ENCODE data around the gene PKIG. TPM values are rescaled to one million over a fixed set of nuclear protein-coding genes. Genes with fewer than 3 reads are reported as not detected.
"Not testable (repeated sequence)": the region's sequence is repeated elsewhere in the genome, so short reads cannot be mapped to it uniquely, and the experiment has no call there.

Gene PKIG
- total RNA-seq, 1 donor from 2014 or later, result 51.6 TPM

DNA sequence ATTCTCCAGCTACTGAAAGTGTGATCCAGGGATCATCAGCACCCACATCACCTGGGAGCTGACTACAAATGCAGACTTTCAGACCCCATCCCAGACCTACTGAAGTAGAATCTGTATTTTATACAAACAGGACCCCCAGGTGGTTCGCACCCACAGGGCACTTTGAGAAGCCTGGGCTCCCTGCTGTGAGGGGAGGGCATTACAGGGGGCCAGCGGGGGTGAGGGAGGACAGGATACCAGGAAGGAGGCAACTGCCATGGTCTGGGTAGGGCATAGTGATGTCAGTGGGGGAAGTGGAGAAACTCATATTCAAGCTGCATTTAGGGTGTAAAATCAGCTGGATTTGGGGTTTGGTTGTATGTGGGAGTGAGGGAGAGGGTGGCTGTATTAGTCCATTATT, 71.2 kb downstream of the PKIG start:
- TF ChIP-seq, protein P1, sequence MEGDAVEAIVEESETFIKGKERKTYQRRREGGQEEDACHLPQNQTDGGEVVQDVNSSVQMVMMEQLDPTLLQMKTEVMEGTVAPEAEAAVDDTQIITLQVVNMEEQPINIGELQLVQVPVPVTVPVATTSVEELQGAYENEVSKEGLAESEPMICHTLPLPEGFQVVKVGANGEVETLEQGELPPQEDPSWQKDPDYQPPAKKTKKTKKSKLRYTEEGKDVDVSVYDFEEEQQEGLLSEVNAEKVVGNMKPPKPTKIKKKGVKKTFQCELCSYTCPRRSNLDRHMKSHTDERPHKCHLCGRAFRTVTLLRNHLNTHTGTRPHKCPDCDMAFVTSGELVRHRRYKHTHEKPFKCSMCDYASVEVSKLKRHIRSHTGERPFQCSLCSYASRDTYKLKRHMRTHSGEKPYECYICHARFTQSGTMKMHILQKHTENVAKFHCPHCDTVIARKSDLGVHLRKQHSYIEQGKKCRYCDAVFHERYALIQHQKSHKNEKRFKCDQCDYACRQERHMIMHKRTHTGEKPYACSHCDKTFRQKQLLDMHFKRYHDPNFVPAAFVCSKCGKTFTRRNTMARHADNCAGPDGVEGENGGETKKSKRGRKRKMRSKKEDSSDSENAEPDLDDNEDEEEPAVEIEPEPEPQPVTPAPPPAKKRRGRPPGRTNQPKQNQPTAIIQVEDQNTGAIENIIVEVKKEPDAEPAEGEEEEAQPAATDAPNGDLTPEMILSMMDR (IDR thresholded peaks at IDR 0.05; ENCODE audit: unreplicated experiment), result no peak
- peaks cover 9% of the 10 kb centered on the region for H3K27me3 Mint-ChIP-seq (ENCODE audit: low read depth)
- no peak for DNase-seq (ENCODE audit: low spot score in 2 of 2, unreplicated experiment in 2 of 2)
- H3K36me3 Mint-ChIP-seq, result no peaks in the 10 kb centered on the region
- H3K4me1 Mint-ChIP-seq, result peaks cover 11% of the 10 kb centered on the region
- H3K27ac Mint-ChIP-seq, result no peak overlapping the region
- H3K9me3 Mint-ChIP-seq, result no peaks in the 10 kb centered on the region
- peak overlapping the region; percentile 59 for H3K4me3 Mint-ChIP-seq

DNA sequence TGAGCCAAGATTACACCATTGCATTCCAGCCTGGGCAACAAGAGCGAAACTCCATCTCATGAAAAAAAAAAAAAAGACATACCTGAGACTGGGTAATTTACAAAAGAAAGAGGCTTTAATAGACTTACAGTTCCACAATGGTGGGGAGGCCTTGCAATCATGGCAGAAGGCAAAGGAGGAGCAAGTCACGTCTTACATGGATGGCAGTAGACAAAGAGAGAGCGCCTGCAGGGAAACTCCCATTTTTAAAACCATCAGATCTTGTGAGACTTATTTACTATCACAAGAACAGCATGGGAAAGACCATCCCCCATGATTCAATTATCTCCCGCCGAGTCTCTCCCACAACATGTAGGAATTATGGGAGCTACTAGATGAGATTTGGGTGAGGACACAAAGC, 71.8 kb downstream of the PKIG start:
- not testable (repeated sequence) for H3K36me3 Mint-ChIP-seq; DNase-seq (ENCODE audit: low spot score in 2 of 2, unreplicated experiment in 2 of 2); H3K9me3 Mint-ChIP-seq; H3K4me3 Mint-ChIP-seq; H3K27ac Mint-ChIP-seq; H3K27me3 Mint-ChIP-seq (ENCODE audit: low read depth)
- H3K4me1 Mint-ChIP-seq, result peaks cover 11% of the 10 kb centered on the region

DNA sequence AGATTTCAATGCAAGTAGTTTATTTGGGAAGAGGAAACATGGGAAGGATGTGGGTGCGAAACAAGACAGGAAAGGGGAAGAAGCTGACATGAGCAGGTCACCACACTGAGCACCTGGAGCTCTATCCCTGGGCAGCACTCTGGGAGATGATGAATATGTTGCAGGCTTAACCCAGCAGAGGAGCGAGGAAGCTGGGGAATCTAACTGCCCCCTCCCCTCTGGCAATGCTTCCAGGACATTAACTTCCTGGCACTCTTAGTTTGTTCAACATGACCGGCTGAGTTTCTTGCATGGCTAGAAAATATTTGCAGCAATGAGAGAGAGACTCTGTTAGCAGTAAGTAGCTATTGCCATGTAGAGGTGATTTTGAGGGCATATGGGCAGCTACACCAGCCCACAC, 74.1 kb downstream of the PKIG start:
- H3K27ac Mint-ChIP-seq, result no peak overlapping the region
- DNase-seq (ENCODE audit: low spot score in 2 of 2, unreplicated experiment in 2 of 2), result no peak
- TF ChIP-seq, protein P1 (IDR thresholded peaks at IDR 0.05; ENCODE audit: unreplicated experiment), result no peak
- peaks cover 9% of the 10 kb centered on the region for H3K27me3 Mint-ChIP-seq (ENCODE audit: low read depth)
- no peaks in the 10 kb centered on the region for H3K9me3 Mint-ChIP-seq
- H3K4me1 Mint-ChIP-seq, result peaks cover 8% of the 10 kb centered on the region
- H3K36me3 Mint-ChIP-seq, result no peaks in the 10 kb centered on the region
- H3K4me3 Mint-ChIP-seq, result no peak overlapping the region

DNA sequence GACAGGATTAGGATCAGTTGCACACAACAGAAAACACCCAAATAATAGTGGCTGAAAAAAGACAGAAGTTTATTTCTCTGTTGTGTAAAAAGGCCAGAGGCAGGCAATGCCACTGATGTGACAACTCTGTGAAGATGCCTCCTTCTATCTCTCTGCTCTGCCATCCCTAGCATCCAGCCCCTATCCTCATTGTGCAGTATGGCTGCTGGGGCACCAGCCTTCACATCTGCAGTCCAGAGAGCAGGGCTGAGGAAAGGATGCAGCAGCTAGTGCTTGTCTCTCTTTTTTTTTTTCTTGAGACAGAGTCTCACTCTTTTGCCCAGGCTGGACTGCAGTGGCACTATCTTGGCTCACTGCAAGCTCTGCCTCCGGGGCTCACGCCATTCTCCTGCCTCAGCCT, 75.5 kb downstream of the PKIG start:
- no peak for DNase-seq (ENCODE audit: low spot score in 2 of 2, unreplicated experiment in 2 of 2)

DNA sequence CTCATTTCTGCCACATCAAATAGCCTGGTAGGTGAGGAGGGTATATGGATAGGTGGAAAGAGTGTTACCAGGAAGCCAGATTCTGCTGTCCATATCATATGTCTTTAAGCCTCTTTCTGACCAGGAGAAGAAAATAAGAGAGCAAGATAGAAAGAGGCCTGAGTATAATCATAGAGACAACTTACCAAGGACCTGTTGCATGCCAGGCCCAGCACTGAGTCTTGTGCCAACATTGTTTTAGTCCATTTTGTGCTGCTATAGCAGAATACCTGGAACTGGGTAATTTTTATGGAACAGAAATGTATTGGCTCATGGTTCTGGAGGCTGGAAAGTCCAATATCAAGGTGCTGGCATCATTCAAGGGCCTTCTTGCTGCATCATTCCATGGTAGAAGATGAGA, 76.4 kb downstream of the PKIG start:
- H3K27ac Mint-ChIP-seq, result no peak overlapping the region
- no peak overlapping the region for H3K4me3 Mint-ChIP-seq
- no peaks in the 10 kb centered on the region for H3K4me1 Mint-ChIP-seq
- DNase-seq (ENCODE audit: low spot score in 2 of 2, unreplicated experiment in 2 of 2), result no peak
- H3K9me3 Mint-ChIP-seq, result no peaks in the 10 kb centered on the region
- TF ChIP-seq, protein P1 (IDR thresholded peaks at IDR 0.05; ENCODE audit: unreplicated experiment), result no peak
- H3K27me3 Mint-ChIP-seq (ENCODE audit: low read depth), result peaks cover 5% of the 10 kb centered on the region
- no peaks in the 10 kb centered on the region for H3K36me3 Mint-ChIP-seq

More for the DNA sequence above, 75.5 kb downstream of the PKIG start:
- TF ChIP-seq, protein P1 (IDR thresholded peaks at IDR 0.05; ENCODE audit: unreplicated experiment), result no peak
- H3K4me3 Mint-ChIP-seq, result no peak overlapping the region
- H3K4me1 Mint-ChIP-seq, result peaks cover 4% of the 10 kb centered on the region
- H3K27ac Mint-ChIP-seq, result no peak overlapping the region
- H3K27me3 Mint-ChIP-seq (ENCODE audit: low read depth), result peaks cover 9% of the 10 kb centered on the region
- H3K9me3 Mint-ChIP-seq, result no peaks in the 10 kb centered on the region
- H3K36me3 Mint-ChIP-seq, result no peaks in the 10 kb centered on the region

DNA sequence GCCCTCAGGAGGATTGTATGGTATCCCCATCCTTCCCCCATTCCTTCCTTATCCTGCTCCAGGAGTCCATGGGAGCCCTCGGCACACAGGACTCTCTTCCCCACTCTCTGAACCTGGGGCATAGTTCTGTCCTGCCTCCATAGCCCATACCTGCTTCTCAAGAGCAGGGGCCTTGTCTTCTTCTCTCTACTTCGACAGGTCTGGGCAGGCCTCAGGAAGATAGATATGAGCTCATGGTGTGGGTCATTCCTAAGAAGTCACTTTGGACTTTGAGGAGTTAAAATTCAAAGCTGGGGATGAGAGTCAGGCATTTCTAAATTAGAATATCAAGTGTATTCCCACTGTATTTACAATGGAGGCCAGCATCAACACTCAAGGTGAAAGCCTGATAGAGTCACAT, 77.6 kb downstream of the PKIG start:
- Mint-ChIP-seq H3K27me3 (ENCODE audit: low read depth) (peaks cover 4% of the 10 kb centered on the region), H3K4me1 (no peaks in the 10 kb centered on the region), H3K27ac (no peak overlapping the region), H3K9me3 (no peaks in the 10 kb centered on the region), H3K36me3 (no peaks in the 10 kb centered on the region), H3K4me3 (no peak overlapping the region)
- TF ChIP-seq, protein P1 (IDR thresholded peaks at IDR 0.05; ENCODE audit: unreplicated experiment), result no peak
- DNase-seq (ENCODE audit: low spot score in 2 of 2, unreplicated experiment in 2 of 2), result no peak

Data from mesothelial cell of epicardium (in vitro differentiated cells).